ENCODE measurements around the gene DROSHA.
A peak's percentile ranks its signal among the peaks of the same experiment; 100 is the strongest.
"Not testable (repeated sequence)": the region's sequence is repeated elsewhere in the genome, so short reads cannot be mapped to it uniquely, and the experiment has no call there.

DROSHA gene

DNA sequence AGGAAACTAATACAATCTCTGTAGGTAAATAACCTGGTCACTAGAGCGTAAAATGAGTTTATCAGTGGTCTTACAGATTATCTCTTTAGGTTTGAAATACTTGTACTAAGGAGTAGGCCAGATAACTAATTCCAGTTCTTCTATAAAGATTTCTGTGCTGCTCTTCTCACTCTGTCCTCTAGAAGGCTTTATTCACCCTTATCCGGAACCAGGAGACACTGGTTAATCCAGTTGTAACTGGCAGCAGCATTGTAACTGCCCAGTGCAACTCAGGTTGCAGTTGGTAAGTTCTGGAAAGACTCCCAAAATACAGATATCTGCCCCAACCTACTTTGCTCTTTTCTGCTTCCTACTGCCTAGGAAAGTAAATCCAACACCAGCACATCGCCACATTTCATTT lies 20.0 kb upstream of the DROSHA start:
- Mint-ChIP-seq H3K27me3 (no peaks in the 10 kb centered on the region), H3K9me3 (ENCODE audit: low read depth) (no peaks in the 10 kb centered on the region), H3K4me3 (no peak overlapping the region), H3K27ac (peak overlapping the region; percentile 46), H3K4me1 (ENCODE audit: low read depth) (peaks cover 7% of the 10 kb centered on the region), H3K36me3 (peaks cover 34% of the 10 kb centered on the region)

DNA sequence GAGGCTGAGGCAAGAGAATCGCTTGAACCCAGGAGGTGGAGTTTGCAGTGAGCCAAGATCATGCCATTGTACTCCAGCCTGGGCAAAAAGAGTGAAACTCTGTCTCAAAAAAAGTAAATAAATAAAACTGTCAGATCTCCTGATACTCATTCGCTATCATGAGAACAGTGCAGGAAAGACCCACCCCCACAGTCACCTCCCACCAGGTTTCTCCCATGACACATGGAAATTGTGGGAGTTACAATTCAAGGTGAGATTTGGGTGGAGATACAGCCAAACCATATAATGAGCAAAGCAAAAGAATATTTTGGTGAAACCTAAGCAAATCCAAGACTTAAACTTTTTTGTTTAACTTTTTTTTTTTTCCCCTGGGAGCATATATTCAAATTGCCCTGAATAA lies 17.2 kb upstream of the DROSHA start:
- not testable (repeated sequence) for H3K27ac Mint-ChIP-seq; H3K4me3 Mint-ChIP-seq; H3K9me3 Mint-ChIP-seq (ENCODE audit: low read depth); H3K27me3 Mint-ChIP-seq; H3K4me1 Mint-ChIP-seq (ENCODE audit: low read depth)
- H3K36me3 Mint-ChIP-seq, result peaks cover 34% of the 10 kb centered on the region

DNA sequence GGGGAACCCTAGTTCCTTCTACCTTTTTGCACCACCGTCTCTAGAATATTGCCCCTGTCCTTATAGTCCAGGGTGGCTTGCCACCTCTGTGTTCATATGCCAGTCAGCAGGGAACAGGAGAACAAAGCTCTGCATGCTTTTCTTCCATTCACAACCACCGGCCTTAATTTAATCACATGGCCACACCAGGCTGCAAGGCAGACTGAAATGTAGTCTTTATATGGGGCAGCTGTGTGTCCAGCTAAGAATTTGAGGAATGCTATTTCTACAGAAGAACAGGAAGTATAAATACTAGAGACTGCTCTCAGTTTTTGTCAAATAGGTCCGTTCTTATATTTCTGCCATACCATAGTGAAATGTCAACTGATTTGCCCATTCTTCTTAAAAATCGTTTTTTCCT lies 6.0 kb upstream of the DROSHA start:
- no peak overlapping the region for H3K27ac Mint-ChIP-seq
- no peak overlapping the region for H3K4me3 Mint-ChIP-seq

DNA sequence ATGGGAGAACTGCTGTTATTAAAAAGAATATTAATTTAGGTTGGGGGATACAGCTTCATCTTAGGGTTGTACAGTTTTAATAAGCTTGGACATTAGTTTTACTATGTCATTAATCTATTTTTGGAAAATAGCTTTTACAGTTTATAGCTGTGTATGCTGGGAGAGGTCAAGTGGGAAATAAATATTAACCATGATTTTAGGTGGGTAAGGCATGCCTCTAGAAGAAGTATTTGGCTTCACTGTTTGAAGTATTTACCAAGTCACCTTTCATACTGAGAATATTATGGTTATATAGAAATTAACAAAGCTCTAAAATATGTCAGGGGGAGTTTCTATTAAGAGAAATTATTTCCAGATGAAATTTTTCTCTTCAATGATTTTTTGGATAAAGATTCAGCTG lies 5.5 kb upstream of the DROSHA start:
- Mint-ChIP-seq H3K4me1 (ENCODE audit: low read depth) (peaks cover 34% of the 10 kb centered on the region), H3K9me3 (ENCODE audit: low read depth) (no peaks in the 10 kb centered on the region), H3K27me3 (no peaks in the 10 kb centered on the region), H3K27ac (peak overlapping the region; percentile 58), H3K36me3 (peaks cover under 1% of the 10 kb centered on the region), H3K4me3 (no peak overlapping the region)

More for the DNA sequence above, 6.0 kb upstream of the DROSHA start:
- Mint-ChIP-seq H3K27me3 (no peaks in the 10 kb centered on the region), H3K9me3 (ENCODE audit: low read depth) (no peaks in the 10 kb centered on the region), H3K4me1 (ENCODE audit: low read depth) (peaks cover 36% of the 10 kb centered on the region), H3K36me3 (peaks cover 4% of the 10 kb centered on the region)

DNA sequence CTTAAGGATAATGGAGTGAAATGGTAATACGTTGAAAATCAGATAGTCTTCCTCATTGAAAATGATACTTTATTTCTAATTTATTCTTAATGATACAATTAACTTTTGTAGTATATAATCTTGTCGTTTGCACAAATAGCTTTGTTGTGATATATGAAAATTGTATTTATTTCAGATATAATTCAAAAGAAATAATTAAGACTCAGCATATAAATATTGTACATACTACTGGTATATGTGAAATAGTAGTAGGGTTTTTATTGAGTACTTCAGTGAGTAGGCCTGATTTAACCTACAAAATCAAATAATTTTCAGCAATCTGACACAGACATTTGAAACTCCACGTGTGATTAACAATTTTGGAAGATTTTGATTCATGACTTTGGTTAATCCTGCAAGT lies 5.0 kb upstream of the DROSHA start:
- H3K4me1 Mint-ChIP-seq (ENCODE audit: low read depth), result peaks cover 34% of the 10 kb centered on the region
- no peaks in the 10 kb centered on the region for H3K36me3 Mint-ChIP-seq
- no peaks in the 10 kb centered on the region for H3K9me3 Mint-ChIP-seq (ENCODE audit: low read depth)
- H3K4me3 Mint-ChIP-seq, result no peak overlapping the region
- H3K27ac Mint-ChIP-seq, result peak overlapping the region; percentile 58
- H3K27me3 Mint-ChIP-seq, result no peaks in the 10 kb centered on the region

DNA sequence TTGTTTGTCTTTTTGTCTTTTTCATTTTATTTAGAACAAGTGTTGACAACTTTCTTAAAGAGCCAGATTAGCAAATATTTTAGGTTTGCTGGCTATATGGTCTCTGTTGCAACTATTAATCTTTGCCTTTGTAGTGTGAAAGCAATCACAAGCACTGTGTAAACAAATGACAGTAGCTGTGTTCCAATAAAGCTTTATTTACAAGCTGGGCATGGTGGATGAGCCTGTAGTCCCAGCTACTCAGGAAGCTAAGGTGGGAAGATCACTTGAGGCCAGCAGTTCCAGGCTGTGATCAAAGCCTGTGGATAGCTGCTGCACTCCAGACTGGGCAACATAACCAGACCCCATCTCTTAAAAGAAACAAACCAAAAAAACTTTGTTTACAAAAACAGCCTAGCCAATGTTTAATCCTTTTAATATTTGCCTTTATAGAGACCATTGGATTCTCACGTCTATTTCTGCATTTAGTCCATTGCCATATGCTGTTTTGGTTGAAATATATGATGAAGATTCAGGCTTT lies 2.7 kb upstream of the DROSHA start:
- Mint-ChIP-seq H3K4me3 (peak overlapping the region; percentile 12), H3K4me1 (ENCODE audit: low read depth) (peaks cover 57% of the 10 kb centered on the region), H3K27me3 (no peaks in the 10 kb centered on the region), H3K27ac (no peak overlapping the region), H3K9me3 (ENCODE audit: low read depth) (no peaks in the 10 kb centered on the region), H3K36me3 (no peaks in the 10 kb centered on the region)

DNA sequence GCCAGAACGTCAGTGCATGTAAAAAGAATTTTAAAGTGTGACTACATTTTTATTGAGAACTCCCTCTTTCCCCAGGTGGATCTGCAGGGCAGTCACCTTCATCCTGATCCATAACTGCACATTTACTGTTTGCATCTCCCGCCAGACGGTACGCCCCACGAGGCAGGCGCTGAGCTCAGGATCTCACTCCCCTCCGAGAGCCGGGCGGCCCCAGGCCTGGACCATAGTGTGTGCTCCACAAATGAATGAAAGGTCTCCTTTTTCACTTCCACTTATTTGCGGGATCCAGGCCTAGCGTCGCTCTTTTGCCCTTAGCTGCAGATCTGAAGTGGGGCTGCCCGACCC lies 378 bp downstream of the DROSHA start:
- H3K4me1 Mint-ChIP-seq (ENCODE audit: low read depth), result peaks cover 61% of the 10 kb centered on the region
- H3K27me3 Mint-ChIP-seq, result no peaks in the 10 kb centered on the region
- H3K36me3 Mint-ChIP-seq, result peaks cover 10% of the 10 kb centered on the region
- peak overlapping the region; percentile 96 for H3K27ac Mint-ChIP-seq
- no peaks in the 10 kb centered on the region for H3K9me3 Mint-ChIP-seq (ENCODE audit: low read depth)
- peak overlapping the region; percentile 99 for H3K4me3 Mint-ChIP-seq

DNA sequence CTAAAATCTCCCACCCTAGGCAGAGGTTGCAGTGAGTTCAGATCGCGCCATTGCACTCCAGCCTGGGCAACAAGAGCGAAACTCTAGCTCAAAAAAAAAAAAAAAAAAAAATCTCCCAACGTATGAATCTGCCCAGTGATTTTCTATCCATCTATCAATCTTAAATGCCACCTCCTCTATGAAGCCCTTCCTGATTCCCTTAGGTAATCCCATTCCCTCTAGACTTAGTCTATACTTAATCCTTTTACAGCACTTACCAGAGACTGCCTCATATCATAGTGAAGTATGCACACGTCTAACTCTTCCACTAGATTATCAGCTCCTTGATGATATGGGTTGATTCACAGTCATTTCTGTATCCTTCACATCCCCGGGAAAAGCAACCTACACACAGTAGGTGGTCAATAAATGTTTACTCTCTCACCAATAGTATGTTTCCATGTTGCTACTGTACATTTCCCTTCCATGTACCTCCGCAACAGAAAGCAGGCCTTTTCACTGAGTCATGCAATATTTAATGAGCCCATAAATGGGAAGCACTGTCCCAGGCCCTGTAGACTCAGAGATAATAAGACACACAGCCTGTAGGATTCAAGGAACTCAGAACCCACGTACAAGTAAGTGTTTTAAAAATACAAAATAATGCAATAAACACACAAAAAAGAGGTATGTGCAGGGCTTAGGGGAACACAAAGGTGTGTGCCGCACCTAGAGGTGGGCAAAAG lies 1.2 kb downstream of the DROSHA start:
- Mint-ChIP-seq H3K4me3 (peak overlapping the region; percentile 99), H3K27ac (peak overlapping the region; percentile 96), H3K36me3 (peaks cover 14% of the 10 kb centered on the region), H3K27me3 (no peaks in the 10 kb centered on the region), H3K4me1 (ENCODE audit: low read depth) (peaks cover 63% of the 10 kb centered on the region), H3K9me3 (ENCODE audit: low read depth) (no peaks in the 10 kb centered on the region)

DNA sequence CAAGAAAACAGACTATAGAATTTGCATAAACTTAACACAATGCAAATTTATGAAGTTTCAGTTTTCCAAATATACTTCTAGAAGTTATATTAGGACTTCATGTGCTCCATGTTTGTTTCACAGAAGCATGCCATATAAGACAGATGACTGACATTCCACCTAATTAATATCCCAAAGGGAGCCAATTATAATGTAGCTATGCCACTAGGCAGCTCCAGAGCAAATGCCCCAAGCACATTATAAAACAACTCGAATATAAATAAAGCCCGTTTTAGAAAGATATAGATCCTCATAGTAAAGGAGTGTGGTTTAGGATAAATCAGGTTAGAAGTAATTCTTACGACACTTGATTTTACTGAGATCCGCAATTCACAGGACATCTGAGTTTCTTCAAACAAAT lies 8.9 kb downstream of the DROSHA start:
- H3K27me3 Mint-ChIP-seq, result no peaks in the 10 kb centered on the region
- H3K36me3 Mint-ChIP-seq, result peaks cover 35% of the 10 kb centered on the region
- H3K4me3 Mint-ChIP-seq, result no peak overlapping the region
- H3K27ac Mint-ChIP-seq, result no peak overlapping the region
- no peaks in the 10 kb centered on the region for H3K9me3 Mint-ChIP-seq (ENCODE audit: low read depth)
- H3K4me1 Mint-ChIP-seq (ENCODE audit: low read depth), result peaks cover 20% of the 10 kb centered on the region

DNA sequence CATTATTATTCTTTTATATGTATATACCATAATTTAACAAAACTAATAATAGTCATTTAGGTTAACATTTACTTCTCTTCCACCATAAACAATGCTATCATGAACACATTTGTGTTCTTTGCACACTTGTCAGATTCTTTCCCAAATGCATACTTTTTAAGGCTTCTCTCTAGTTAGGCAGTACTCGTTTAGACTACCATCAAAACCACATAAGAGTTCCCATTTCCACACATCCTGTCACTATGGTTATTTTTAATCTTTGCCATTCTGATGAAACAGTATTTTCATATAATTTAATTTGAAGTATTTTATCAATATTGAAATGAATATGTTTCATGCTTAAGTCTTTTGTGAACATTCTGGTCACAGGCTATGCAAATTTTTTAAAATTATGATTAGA lies 15.1 kb downstream of the DROSHA start:
- no peaks in the 10 kb centered on the region for H3K27me3 Mint-ChIP-seq
- H3K27ac Mint-ChIP-seq, result peak overlapping the region; percentile 35
- no peak overlapping the region for H3K4me3 Mint-ChIP-seq
- peaks cover 12% of the 10 kb centered on the region for H3K4me1 Mint-ChIP-seq (ENCODE audit: low read depth)
- peaks cover 16% of the 10 kb centered on the region for H3K36me3 Mint-ChIP-seq
- H3K9me3 Mint-ChIP-seq (ENCODE audit: low read depth), result no peaks in the 10 kb centered on the region

DNA sequence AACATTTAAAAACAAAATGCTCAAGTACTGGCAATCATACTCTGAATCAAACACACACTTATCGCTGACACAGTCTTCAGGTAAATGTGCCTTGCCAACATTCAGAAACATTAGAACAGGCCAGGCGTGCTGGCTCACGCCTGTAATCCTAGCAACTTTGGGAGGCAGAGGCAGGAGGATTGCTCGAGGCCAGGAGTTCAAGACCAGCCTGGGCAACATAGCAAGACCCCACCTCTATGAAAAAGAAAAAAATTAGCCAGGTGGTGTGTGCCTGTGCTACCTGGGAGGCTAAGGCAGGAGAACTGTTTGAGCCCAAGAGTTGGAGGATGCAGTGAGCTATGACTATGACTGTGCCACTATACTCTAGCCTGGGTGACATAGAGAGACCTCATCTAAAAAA lies 20.6 kb downstream of the DROSHA start:
- Mint-ChIP-seq H3K36me3 (peaks cover 28% of the 10 kb centered on the region), H3K27ac (no peak overlapping the region), H3K4me1 (ENCODE audit: low read depth) (peaks cover 2% of the 10 kb centered on the region), H3K4me3 (no peak overlapping the region), H3K9me3 (ENCODE audit: low read depth) (no peaks in the 10 kb centered on the region), H3K27me3 (no peaks in the 10 kb centered on the region)

DNA sequence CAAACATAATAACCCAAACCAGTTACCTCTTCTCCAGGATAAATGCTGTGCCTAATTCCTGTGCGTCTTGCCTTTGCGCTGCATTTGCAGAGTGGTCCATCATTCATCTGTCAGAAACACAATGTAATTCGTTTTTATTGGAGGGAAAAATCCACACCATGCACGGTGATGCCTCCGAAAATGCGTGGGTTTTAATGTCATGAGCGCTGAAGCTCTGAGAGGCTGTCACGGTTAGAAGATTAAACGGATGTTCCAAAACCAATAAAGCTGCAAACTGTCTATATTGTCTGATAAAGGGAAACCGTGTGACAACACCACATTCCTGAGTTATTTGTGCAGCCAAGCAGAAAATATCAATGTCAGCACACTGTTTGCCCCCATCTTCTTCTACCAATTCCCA lies 27.4 kb downstream of the DROSHA start:
- no peaks in the 10 kb centered on the region for H3K27me3 Mint-ChIP-seq
- no peak overlapping the region for H3K4me3 Mint-ChIP-seq
- no peak overlapping the region for H3K27ac Mint-ChIP-seq
- peaks cover 29% of the 10 kb centered on the region for H3K36me3 Mint-ChIP-seq
- no peaks in the 10 kb centered on the region for H3K4me1 Mint-ChIP-seq (ENCODE audit: low read depth)
- H3K9me3 Mint-ChIP-seq (ENCODE audit: low read depth), result no peaks in the 10 kb centered on the region

DNA sequence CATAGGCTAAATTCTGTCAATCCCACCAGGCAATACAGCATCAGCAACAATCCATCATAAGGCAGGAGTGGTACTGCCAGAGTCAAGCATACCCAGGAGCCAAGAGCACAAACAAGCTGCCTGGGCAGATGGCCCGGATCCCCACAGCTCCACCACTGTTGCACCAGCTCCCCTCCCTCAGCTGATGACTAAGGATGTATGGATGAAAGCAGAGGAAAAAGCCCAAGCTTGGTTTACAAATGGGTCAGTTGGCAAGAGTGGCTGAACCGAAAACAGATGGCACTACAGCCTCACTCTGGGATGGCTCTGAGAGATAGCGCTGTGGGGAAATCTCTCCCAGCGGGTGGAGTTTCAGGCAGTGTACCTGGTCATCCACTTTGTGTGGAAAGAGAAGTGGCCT lies 29.4 kb downstream of the DROSHA start:
- Mint-ChIP-seq H3K27ac (no peak overlapping the region), H3K4me3 (no peak overlapping the region), H3K9me3 (ENCODE audit: low read depth) (no peaks in the 10 kb centered on the region), H3K36me3 (peaks cover 31% of the 10 kb centered on the region), H3K4me1 (ENCODE audit: low read depth) (no peaks in the 10 kb centered on the region), H3K27me3 (no peaks in the 10 kb centered on the region)

DNA sequence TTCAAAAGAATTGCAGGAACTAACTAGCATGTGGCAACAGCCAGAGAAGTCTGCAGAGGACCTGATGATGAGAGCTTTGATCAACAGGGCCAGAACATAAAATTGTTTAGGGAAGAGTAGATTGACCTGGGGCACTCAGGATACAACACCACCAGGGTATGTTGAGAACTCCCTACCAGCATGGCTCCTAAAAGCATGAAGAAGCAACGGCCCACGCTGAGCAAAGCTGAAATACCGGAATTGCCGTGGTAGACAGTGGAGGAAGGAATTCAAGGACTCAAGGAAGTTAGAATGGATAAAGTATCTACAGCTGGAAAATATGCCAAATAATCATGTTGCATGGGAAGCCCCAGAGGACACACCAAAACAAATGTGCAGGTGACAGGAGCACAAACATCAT lies 31.6 kb downstream of the DROSHA start:
- Mint-ChIP-seq H3K36me3 (peaks cover 38% of the 10 kb centered on the region), H3K4me3 (no peak overlapping the region), H3K4me1 (ENCODE audit: low read depth) (no peaks in the 10 kb centered on the region), H3K27me3 (no peaks in the 10 kb centered on the region), H3K27ac (no peak overlapping the region), H3K9me3 (ENCODE audit: low read depth) (no peaks in the 10 kb centered on the region)

DNA sequence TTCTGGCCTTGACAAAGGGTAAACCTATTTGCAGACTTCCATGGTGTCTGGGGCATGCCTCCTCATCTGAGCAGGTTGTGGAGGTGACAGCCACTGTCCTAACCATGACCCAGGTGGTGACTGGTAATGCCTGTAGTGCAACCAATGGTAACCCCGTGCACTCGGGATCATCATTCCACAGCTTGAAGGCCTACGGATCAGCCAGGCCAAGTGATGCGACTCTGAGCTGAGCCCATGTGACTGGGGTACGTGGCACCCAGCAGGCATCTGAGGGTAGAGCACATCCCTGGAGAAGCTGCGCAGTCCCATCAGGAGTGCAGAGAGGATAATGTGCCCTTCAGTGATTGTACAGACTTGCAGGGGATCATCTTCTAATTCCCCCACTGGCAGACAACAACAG lies 35.0 kb downstream of the DROSHA start:
- H3K4me1 Mint-ChIP-seq (ENCODE audit: low read depth), result no peaks in the 10 kb centered on the region
- no peak overlapping the region for H3K27ac Mint-ChIP-seq
- no peaks in the 10 kb centered on the region for H3K27me3 Mint-ChIP-seq
- no peak overlapping the region for H3K4me3 Mint-ChIP-seq
- H3K36me3 Mint-ChIP-seq, result peaks cover 33% of the 10 kb centered on the region
- H3K9me3 Mint-ChIP-seq (ENCODE audit: low read depth), result no peaks in the 10 kb centered on the region

DNA sequence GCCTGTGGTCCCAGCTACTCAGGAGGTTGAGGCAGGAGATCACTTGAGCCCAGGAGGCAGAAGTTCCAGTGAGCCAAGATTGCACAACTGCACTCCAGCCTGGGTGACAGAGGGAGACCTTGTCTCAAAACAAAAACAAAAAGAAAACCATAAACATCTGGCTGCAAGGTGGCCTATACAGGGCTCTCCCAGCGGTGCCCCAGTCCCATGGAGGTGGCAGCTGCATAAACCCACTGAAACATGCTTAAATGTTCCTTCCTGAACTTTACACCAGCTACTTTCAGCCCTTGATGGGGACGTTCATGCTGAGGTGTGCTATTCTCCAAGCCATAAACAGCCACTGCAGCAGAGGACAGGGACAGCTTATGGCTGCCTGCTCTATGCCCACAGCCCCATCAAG lies 35.6 kb downstream of the DROSHA start:
- Mint-ChIP-seq H3K9me3 (ENCODE audit: low read depth) (no peaks in the 10 kb centered on the region), H3K27me3 (no peaks in the 10 kb centered on the region), H3K4me1 (ENCODE audit: low read depth) (no peaks in the 10 kb centered on the region), H3K27ac (no peak overlapping the region), H3K36me3 (peaks cover 33% of the 10 kb centered on the region), H3K4me3 (no peak overlapping the region)

All from activated naive CD8-positive, alpha-beta T cell (primary cell).